ENCODE results near the gene RNF145.

DNA sequence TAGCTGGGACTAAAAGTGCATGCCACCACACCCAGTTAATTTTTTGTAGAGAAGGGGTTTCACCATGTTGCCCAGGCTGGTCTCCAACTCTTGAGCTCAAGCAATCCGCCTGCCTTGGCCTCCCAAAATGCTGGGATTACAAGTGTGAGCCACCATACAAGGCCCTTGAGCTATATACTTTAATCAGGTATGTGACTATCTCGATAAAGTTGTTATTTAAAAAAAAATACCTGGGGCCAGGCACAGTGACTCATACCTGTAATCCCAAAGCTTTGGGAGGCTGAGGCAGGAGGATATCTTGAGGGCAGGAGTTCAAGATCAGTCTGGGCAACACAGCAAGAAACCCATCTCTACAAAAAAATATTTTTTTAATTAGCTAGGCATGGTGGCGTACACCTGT is 19.2 kb downstream of the RNF145 start:
- TF ChIP-seq POLR2AphosphoS5 (IDR thresholded peaks at IDR 0.05; ENCODE audit: borderline replicate concordance, low read depth, low read length) = no peak
- TF ChIP-seq EZH2 (IDR thresholded peaks at IDR 0.05) = no peak
- TF ChIP-seq FOXP2 (optimal IDR thresholded peaks at IDR 0.05; ENCODE audit: control extremely low read depth, extremely low read length, insufficient read depth) = no peak

Measured in SK-N-MC (cell line).